Measurements from ENCODE around the gene ZNF564.
"Not testable (repeated sequence)": the region's sequence is repeated elsewhere in the genome, so short reads cannot be mapped to it uniquely, and the experiment has no call there.

ZNF564 gene

GRCh38 chr19:12580180-12580694 is 29.0 kb upstream of the ZNF564 start:
- Histone ChIP-seq H3K9me3 (ENCODE audit: severe bottlenecking) (peaks cover 11% of the 10 kb centered on the region), H3K27me3 (ENCODE audit: insufficient read depth, low read depth, severe bottlenecking) (no peaks in the 10 kb centered on the region), H3K4me3 (ENCODE audit: low read depth, low read length) (no peak overlapping the region), H3K36me3 (peaks cover 50% of the 10 kb centered on the region), H3K27ac (no peak overlapping the region)
- TF ChIP-seq, protein P1, sequence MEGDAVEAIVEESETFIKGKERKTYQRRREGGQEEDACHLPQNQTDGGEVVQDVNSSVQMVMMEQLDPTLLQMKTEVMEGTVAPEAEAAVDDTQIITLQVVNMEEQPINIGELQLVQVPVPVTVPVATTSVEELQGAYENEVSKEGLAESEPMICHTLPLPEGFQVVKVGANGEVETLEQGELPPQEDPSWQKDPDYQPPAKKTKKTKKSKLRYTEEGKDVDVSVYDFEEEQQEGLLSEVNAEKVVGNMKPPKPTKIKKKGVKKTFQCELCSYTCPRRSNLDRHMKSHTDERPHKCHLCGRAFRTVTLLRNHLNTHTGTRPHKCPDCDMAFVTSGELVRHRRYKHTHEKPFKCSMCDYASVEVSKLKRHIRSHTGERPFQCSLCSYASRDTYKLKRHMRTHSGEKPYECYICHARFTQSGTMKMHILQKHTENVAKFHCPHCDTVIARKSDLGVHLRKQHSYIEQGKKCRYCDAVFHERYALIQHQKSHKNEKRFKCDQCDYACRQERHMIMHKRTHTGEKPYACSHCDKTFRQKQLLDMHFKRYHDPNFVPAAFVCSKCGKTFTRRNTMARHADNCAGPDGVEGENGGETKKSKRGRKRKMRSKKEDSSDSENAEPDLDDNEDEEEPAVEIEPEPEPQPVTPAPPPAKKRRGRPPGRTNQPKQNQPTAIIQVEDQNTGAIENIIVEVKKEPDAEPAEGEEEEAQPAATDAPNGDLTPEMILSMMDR (IDR thresholded peaks at IDR 0.05; ENCODE audit: low read depth, low read length), result no peak
- no peak for DNase-seq

DNA sequence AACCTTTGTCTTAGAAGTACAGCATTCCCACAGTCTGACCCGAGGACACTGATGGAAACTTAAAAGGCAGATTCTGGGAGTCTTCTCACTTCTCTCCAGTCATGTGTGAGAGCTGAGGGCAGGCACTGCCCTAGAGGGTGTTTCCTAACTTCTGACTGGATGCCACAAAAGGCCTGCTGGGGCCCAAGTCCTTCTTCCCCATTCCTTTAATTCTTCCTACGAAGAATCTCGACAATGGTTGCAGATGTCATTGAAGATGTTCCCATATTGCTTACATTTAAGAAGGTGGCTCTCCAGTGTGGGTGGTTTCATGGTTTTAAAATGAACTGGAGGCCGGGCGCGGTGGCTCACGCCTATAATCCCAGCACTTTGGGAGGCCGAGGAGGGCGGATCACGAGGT is 27.4 kb upstream of the ZNF564 start:
- Histone ChIP-seq H3K4me3 (ENCODE audit: low read depth, low read length) (no peak overlapping the region), H3K9me3 (ENCODE audit: severe bottlenecking) (peaks cover 11% of the 10 kb centered on the region), H3K36me3 (peaks cover 50% of the 10 kb centered on the region), H3K27ac (no peak overlapping the region), H3K27me3 (ENCODE audit: insufficient read depth, low read depth, severe bottlenecking) (no peaks in the 10 kb centered on the region)
- DNase-seq, result no peak
- TF ChIP-seq, protein P1 (IDR thresholded peaks at IDR 0.05; ENCODE audit: low read depth, low read length), result no peak

GRCh38 chr19:12574036-12574435 is 22.8 kb upstream of the ZNF564 start:
- Histone ChIP-seq H3K27me3 (ENCODE audit: insufficient read depth, low read depth, severe bottlenecking) (no peaks in the 10 kb centered on the region), H3K27ac (no peak overlapping the region), H3K4me3 (ENCODE audit: low read depth, low read length) (no peak overlapping the region), H3K9me3 (ENCODE audit: severe bottlenecking) (no peaks in the 10 kb centered on the region), H3K36me3 (peaks cover 12% of the 10 kb centered on the region)
- no peak for DNase-seq
- TF ChIP-seq, protein P1 (IDR thresholded peaks at IDR 0.05; ENCODE audit: low read depth, low read length), result no peak

DNA sequence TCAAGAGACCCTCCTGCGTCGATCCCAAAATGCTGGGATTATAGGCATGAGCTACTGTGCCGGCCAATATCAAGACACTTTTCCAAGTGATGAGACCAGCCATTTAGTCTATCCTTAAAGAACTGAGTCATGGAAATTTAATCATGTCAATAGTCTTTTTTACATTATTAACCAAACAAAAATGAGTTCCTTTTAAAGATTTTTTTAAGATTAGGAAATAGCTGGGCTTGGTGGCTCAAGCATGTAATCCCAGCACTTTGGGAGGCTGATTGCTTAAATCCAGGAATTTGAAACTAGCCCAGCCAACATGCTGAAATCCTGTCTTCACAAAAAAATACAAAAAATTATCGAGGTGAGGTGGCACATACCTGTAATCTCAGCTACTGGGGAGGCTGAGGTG is 16.7 kb upstream of the ZNF564 start:
- DNase-seq, result no peak

DNA sequence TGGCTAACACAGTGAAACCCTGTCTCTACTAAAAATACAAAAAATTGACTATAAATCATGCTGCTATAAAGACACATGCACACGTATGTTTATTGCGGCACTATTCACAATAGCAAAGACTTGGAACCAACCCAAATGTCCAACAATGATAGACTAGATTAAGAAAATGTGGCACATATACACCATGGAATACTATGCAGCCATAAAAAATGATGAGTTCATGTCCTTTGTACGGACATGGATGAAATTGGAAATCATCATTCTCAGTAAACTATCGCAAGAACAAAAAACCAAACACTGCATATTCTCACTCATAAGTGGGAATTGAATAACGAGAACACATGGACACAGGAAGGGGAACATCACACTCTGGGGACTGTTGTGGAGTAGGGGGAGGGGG is 15.1 kb upstream of the ZNF564 start:
- H3K27ac ChIP-seq; H3K9me3 ChIP-seq (ENCODE audit: severe bottlenecking); H3K27me3 ChIP-seq (ENCODE audit: insufficient read depth, low read depth, severe bottlenecking); H3K36me3 ChIP-seq; DNase-seq; H3K4me3 ChIP-seq (ENCODE audit: low read depth, low read length): not testable (repeated sequence)

More for the DNA sequence above, 16.7 kb upstream of the ZNF564 start:
- no peak overlapping the region for H3K27ac ChIP-seq
- no peaks in the 10 kb centered on the region for H3K9me3 ChIP-seq (ENCODE audit: severe bottlenecking)
- no peak overlapping the region for H3K4me3 ChIP-seq (ENCODE audit: low read depth, low read length)
- TF ChIP-seq, protein P1 (IDR thresholded peaks at IDR 0.05; ENCODE audit: low read depth, low read length), result no peak
- no peaks in the 10 kb centered on the region for H3K36me3 ChIP-seq
- H3K27me3 ChIP-seq (ENCODE audit: insufficient read depth, low read depth, severe bottlenecking), result no peaks in the 10 kb centered on the region

DNA sequence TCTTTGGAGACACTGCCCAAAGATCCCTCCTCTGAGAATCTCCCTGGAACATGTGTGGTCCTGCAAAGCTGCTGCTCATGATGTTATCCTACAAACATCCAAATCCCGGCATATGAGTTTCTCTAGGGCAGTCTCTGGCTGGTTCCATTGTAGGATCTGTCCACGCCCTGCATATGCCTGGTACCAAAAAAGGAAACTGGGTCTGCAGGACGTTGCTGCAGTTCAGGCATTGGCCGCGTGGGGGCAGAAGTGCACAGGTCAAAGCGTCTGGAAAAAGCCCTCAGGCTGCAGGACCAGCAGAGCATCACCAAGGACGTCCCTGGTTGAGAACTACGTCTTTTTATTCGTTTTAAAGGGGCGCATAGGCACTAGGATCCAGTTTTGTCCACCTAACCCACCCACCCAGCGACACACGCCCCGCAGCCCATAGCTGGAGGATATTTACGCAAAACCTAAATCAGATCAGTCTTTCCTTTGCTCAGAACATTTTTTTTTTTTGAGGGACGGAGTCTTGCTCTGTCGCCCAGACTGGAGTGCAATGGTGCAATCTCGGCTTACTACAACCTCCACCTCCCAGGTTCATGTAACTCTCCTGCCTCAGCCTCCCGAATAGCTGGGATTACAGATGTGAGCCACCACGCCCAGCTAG is 12.9 kb upstream of the ZNF564 start:
- Histone ChIP-seq H3K36me3 (no peaks in the 10 kb centered on the region), H3K9me3 (ENCODE audit: severe bottlenecking) (no peaks in the 10 kb centered on the region), H3K27me3 (ENCODE audit: insufficient read depth, low read depth, severe bottlenecking) (no peaks in the 10 kb centered on the region), H3K4me3 (ENCODE audit: low read depth, low read length) (no peak overlapping the region), H3K27ac (no peak overlapping the region)
- TF ChIP-seq, protein P1 (IDR thresholded peaks at IDR 0.05; ENCODE audit: low read depth, low read length), result peak; percentile 94
- peak; percentile 89 for DNase-seq

Data from WERI-Rb-1 (cell line).